IPS-18c (cell line): ENCODE results near the gene GSE1.

ENCODE experiments used
- H3K4me3 ChIP-seq: 2 replicates; pipeline ENCODE4 v1.7.0; 2013; ENCODE audit warnings: low read depth, mild to moderate bottlenecking, low read length, moderate library complexity; ENCODE audit not compliant: insufficient read depth
- H3K9me3 ChIP-seq: one replicate; pipeline ENCODE4 v1.6.1; 2013; ENCODE audit warnings: mild to moderate bottlenecking, low read length, moderate library complexity; ENCODE audit not compliant: control insufficient read depth, insufficient read depth

Gene GSE1

GRCh38 chr16:85665929-85666328 is 52.8 kb downstream of the GSE1 start:
- H3K4me3 ChIP-seq: no peak overlapping the region
- H3K9me3 ChIP-seq: no peaks in the 10 kb centered on the region

DNA sequence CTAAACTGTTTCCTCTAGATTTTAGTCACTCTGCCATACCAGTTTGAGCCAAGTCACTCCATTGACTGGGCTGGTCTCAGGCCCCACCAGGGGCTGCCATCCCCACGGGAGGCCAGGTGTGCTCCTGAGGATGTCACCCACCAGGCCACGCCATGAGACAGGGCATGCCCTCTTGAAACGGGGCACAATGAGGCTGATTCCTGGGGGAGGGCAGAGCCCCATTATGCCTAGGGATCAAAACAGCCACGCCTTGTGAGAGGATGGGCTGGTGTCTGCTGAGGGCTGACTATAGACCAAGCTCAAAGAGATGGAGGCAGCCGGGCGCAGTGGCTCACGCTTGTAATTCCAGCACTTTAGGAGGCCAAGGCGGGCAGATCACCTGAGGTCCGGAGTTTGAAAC is 54.1 kb downstream of the GSE1 start:
- H3K4me3 ChIP-seq: no peak overlapping the region

DNA sequence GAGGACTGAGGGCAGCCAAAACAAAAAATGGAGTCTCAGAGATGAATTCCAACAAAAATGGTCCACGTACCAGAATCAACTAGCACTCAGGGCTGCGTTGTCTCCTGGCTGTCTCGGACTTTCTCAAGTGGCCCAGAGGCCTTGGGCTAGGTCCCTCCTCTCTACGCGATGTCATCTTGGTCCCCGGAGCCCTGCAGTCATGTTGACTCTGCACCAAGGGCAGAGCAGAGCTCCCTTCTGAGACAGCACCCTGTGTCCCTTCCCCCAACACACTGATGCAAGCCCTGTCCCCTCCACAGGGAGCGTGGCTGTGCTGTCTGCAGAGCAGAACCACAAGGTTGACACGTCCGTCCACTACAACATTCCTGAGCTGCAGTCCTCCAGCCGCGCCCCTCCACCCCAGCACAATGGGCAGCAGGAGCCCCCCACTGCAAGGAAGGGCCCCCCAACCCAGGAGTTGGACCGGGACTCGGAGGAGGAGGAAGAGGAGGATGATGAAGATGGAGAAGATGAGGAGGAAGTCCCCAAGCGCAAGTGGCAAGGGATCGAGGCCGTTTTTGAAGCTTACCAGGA is 54.8 kb downstream of the GSE1 start:
- Histone ChIP-seq H3K9me3 (no peaks in the 10 kb centered on the region), H3K4me3 (no peak overlapping the region)

More for the DNA sequence above, 54.1 kb downstream of the GSE1 start:
- H3K9me3 ChIP-seq: no peaks in the 10 kb centered on the region

DNA sequence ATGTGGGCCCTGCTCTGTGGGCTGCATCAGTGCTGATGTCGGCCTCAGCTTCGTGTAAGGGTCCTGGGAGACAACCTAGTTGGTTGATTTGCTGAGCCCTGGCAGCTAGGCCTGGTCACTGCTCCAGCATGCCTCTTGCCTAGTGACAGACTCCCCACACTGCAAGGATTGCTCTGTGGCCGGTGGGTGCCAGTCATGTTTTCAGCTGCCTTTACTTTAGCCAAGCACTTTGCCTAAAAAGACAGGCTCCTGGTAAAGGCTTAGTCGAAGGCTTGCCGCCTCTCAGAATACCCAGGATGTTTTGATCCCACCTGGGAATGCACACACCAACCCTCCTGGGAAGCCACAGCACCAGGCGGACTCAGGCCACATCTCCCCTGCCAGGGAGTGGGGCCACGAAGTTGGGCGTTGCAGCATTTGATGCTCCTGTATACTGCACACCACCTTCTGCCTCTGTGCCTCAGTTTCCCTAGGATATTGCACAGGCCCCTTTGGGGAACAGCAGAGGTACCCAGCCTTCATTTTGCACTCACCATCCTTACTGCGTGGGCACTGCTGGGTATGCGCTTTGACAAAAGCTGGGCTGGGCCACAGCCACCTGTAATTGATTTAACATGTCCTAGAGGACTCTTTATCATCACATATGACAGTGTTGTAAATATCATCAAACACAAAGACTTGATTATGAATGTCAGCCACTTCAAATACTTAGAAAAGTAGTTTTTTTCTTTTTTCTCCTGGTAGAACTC is 55.7 kb downstream of the GSE1 start:
- Histone ChIP-seq H3K4me3 (no peak overlapping the region), H3K9me3 (no peaks in the 10 kb centered on the region)

- no peak overlapping the region for H3K4me3 ChIP-seq
- no peaks in the 10 kb centered on the region for H3K9me3 ChIP-seq
These were observed 57.7 kb downstream of the GSE1 start for GRCh38 chr16:85670840-85671239.

GRCh38 chr16:85673529-85674417 is 60.7 kb downstream of the GSE1 start:
- no peaks in the 10 kb centered on the region for H3K9me3 ChIP-seq
- no peak overlapping the region for H3K4me3 ChIP-seq

DNA sequence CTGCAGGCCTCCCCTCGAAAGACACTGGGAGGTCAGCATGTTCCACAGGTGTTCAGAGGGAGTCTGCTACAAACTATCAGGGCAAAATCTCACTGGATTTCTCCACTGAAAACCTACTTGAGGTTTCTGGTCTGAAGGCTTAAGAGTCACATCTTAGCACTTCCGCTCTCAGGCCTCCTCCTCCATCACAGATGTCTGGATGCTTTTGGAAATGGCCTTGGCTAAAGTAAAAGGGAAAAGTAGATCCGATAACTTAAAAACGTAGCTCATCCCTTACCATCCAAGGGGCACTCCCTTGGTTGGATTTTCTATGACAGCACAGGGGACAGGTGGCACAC is 61.3 kb downstream of the GSE1 start:
- Histone ChIP-seq H3K9me3 (no peaks in the 10 kb centered on the region), H3K4me3 (no peak overlapping the region)

GRCh38 chr16:85674828-85675227 is 61.7 kb downstream of the GSE1 start:
- H3K9me3 ChIP-seq: no peaks in the 10 kb centered on the region
- no peak overlapping the region for H3K4me3 ChIP-seq

DNA sequence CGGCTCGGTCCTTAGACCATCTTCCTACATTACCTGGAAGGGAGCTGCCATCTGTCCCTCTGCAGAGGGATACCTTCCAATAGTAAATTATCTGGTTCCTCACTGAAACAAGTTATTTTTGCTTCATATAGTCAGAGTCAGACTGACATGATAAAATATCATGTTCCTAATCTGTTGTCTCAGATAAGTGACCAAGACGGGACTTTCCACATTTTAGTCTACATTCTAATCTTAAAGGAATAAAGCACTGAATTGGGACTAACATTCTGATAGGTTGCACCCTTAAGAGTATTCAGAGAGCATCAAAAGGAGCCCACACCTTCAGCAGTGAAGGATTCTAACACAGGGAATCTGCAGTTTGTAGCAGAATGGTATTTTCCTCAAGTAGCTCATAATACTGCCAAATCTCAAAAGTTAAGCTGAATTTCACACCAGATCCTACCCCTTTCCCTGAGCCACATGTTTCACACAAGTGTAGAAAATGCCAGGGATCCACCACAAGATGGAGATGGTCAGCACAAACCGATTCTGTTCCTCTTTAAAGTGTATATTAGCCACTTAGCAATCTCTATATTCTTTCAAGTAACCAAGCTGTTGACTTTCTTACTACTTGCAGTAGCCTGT is 62.2 kb downstream of the GSE1 start:
- no peaks in the 10 kb centered on the region for H3K9me3 ChIP-seq
- H3K4me3 ChIP-seq: no peak overlapping the region

DNA sequence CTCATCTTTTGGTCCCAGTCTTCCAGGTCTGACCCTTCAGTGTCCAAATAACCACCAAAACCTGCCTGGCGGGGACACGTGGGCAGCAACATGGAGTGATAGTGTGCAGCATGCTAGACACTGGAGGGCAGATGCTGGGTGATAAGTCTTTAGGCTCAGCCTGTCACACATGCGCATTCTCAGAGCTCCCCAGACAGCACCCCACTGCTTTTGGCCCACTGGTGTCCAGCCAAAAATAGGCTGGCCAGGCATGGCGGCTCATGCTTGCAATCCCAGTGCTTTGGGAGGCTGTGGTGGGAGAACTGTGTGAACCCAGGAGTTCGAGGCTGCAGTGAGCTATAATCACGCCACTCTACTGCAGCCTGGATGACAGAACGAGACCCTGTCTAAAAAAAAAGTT is 63.3 kb downstream of the GSE1 start:
- H3K9me3 ChIP-seq: no peaks in the 10 kb centered on the region
- no peak overlapping the region for H3K4me3 ChIP-seq

DNA sequence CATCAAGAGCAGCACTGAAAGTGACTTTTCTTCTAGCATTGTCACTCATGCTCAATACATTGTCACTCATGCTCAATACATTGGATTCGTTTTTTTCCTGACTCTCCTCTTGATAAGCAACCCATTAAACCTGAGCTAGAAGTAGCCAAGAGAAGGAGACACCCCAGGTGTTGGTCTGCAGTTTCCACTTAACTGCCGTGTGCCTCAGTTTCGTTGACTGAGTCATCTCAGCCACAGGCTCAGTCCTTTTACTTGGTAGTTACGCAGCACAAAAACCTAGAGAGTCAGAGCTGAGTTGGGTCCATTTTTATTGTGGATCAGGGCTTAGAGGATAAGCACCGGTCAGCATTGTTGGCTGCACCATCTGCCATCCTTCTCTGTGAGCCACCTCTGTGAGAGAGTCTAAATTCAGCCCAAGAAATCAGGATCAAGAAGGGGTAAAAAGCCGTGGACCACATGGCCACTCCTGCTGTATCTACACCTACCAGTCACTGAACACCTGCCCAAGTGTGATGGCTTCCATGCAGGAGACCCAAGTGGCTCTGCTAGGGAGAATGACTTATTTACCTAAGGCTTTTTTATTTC is 64.4 kb downstream of the GSE1 start:
- Histone ChIP-seq H3K9me3 (no peaks in the 10 kb centered on the region), H3K4me3 (no peak overlapping the region)

DNA sequence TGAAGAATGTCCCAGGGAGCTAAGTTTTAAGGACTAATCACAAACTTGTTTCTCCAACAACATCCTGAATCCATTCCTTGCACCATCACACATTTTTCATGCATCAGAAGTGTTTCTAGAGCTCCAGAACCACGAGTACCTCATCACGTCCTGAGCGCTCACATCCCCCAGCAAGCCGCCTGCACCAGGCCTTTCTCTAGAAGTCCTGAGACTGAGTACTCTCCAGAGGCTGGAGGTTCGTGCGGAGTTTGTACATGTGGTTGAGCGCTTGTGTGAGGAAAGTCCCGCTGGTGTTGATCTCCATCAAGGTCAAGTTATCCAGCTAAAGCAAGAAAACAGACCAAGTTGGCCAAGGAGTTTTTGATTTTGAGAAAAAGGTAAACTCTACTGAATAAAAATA is 64.9 kb downstream of the GSE1 start:
- no peaks in the 10 kb centered on the region for H3K9me3 ChIP-seq
- no peak overlapping the region for H3K4me3 ChIP-seq

GRCh38 chr16:85678821-85679220 is 65.7 kb downstream of the GSE1 start:
- Histone ChIP-seq H3K4me3 (no peak overlapping the region), H3K9me3 (no peaks in the 10 kb centered on the region)

DNA sequence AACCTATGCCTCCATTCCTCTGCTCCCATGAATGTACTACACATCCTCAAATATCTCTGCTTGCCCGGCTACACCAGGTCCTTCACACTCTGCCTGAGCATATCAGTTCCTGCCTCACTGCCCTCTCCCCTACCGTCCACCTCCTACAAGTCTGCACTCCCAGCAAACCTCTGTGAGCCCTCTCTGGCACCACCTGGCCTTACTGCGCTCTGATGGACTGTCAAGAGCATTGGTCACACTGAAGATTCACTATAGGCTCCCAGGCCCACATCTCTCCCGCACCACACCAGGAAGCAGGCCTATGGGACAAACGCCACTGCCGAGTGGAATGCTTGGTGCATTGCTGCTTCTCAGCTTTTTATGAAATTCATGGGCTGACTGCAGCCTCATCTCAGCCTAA is 66.7 kb downstream of the GSE1 start:
- no peaks in the 10 kb centered on the region for H3K9me3 ChIP-seq
- H3K4me3 ChIP-seq: no peak overlapping the region

GRCh38 chr16:85680352-85680944 is 67.3 kb downstream of the GSE1 start:
- Histone ChIP-seq H3K9me3 (no peaks in the 10 kb centered on the region), H3K4me3 (no peak overlapping the region)

GRCh38 chr16:85681255-85681654 is 68.1 kb downstream of the GSE1 start:
- no peaks in the 10 kb centered on the region for H3K9me3 ChIP-seq

DNA sequence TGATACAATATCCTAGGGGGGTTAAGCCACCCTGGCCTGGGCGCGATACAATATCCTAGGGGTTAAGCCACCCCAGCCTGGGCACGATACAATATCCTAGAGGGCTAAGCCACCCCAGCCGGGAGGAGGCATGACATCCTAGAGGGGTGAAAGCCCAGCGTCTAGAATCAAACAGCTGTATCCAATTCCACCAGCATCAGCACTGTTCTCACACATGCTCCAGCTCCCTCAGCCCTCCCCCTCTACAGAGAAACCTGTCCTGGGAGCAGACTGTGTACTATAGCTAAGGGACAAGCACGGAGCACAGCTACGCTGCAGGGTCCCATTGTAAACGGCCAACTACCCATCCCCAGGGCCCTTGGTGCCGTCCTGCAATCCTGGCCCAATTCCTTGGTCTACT is 69.4 kb downstream of the GSE1 start:
- Histone ChIP-seq H3K9me3 (no peaks in the 10 kb centered on the region), H3K4me3 (no peak overlapping the region)

More at GRCh38 chr16:85681255-85681654, 68.1 kb downstream of the GSE1 start:
- H3K4me3 ChIP-seq: no peak overlapping the region
